Activated B cell treated with CpG ODN at 0.5 μM for 24 hours (primary cell): ENCODE data around the gene SNX6. TPM values are rescaled to one million over a fixed set of nuclear protein-coding genes. Genes with fewer than 3 reads are reported as not detected.
"Not testable (repeated sequence)": the region's sequence is repeated elsewhere in the genome, so short reads cannot be mapped to it uniquely, and the experiment has no call there.

Experiments used
- ATAC-seq: fragments of 200-7000 bp; cut with Tn5 transposase; one replicate; pipeline ENCODE4 v1.10.0; 2021; ENCODE audit warnings: low read depth, mild to moderate bottlenecking, moderate library complexity
- CTCF ChIA-PET: fragments of 350-600 bp; sonication (Branson Sonifier 250); formaldehyde crosslinking; loops from one replicate; lab custom pipeline; 2021; ENCODE audit warnings: antibody characterized with exemption; lab: Charles Lee
- POLR2A ChIA-PET: fragments of 350-600 bp; sonication (Branson Sonifier 250); formaldehyde crosslinking; loops from one replicate; lab custom pipeline; 2021; ENCODE audit warnings: antibody characterized with exemption; lab: Charles Lee
- DNase-seq: peaks from one replicate; pipeline ENCODE4 v3.0.0; 2022
- H3K27ac Mint-ChIP-seq: one replicate; pipeline ENCODE4 v1.8.0; 2020; ENCODE audit warnings: mixed read lengths
- H3K27me3 Mint-ChIP-seq: one replicate; pipeline ENCODE4 v1.8.0; 2021; ENCODE audit warnings: mixed read lengths
- H3K36me3 Mint-ChIP-seq: one replicate; pipeline ENCODE4 v1.8.0; 2021; ENCODE audit warnings: low read depth, mixed read lengths
- H3K4me1 Mint-ChIP-seq: one replicate; pipeline ENCODE4 v1.8.0; 2021; ENCODE audit warnings: mixed read lengths
- H3K4me3 Mint-ChIP-seq: one replicate; pipeline ENCODE4 v1.8.0; 2020; ENCODE audit warnings: mild to moderate bottlenecking, mixed read lengths
- H3K9me3 Mint-ChIP-seq: one replicate; pipeline ENCODE4 v1.8.0; 2020; ENCODE audit warnings: mixed read lengths
- CTCF ChIP-seq: fragments of 200-600 bp; IDR thresholded peaks from one replicate; pipeline ENCODE4 v1.8.0; 2022; ENCODE audit warnings: antibody characterized with exemption, mild to moderate bottlenecking
- intact Hi-C: fragments of 100-400 bp; cut with micrococcal nuclease; formaldehyde crosslinking; loops from one replicate; pipeline ENCODE4 v1.15.1; 2024
- total RNA-seq: library from RNA; stranded (reverse); gene quantifications from 2 replicates; pipeline ENCODE4 v1.2.3, GENCODE V29; 2022

The SNX6 gene
- total RNA-seq, 1 donor from 2014 or later, result 56.0 TPM

GRCh38 chr14:34527591-34527990, 102.4 kb downstream of the SNX6 start:
- ATAC-seq (peak; percentile 37), DNase-seq (no peak)
- peaks cover 67% of the 10 kb centered on the region for H3K36me3 Mint-ChIP-seq
- no peaks in the 10 kb centered on the region for H3K27me3 Mint-ChIP-seq
- ChIA-PET CTCF (no interaction called here), POLR2A (no interaction called here)
- no peaks in the 10 kb centered on the region for H3K9me3 Mint-ChIP-seq
- TF ChIP-seq CTCF, result no peak
- intact Hi-C loops, result no loop called here
- H3K27ac Mint-ChIP-seq, result no peak overlapping the region
- H3K4me1 Mint-ChIP-seq, result no peaks in the 10 kb centered on the region
- no peak overlapping the region for H3K4me3 Mint-ChIP-seq

GRCh38 chr14:34524216-34524615, 105.7 kb downstream of the SNX6 start:
- peaks cover 66% of the 10 kb centered on the region for H3K36me3 Mint-ChIP-seq
- CTCF ChIA-PET, H3K4me3 Mint-ChIP-seq, ATAC-seq, H3K9me3 Mint-ChIP-seq, H3K27me3 Mint-ChIP-seq, H3K27ac Mint-ChIP-seq, intact Hi-C loops, H3K4me1 Mint-ChIP-seq, DNase-seq, POLR2A ChIA-PET: not testable (repeated sequence)

GRCh38 chr14:34522496-34522895, 107.5 kb downstream of the SNX6 start:
- CTCF ChIA-PET, result no interaction called here
- Mint-ChIP-seq H3K4me1 (no peaks in the 10 kb centered on the region), H3K4me3 (no peak overlapping the region)

GRCh38 chr14:34521071-34521470, 108.9 kb downstream of the SNX6 start:
- intact Hi-C loops, H3K27ac Mint-ChIP-seq, ATAC-seq: not testable (repeated sequence)

More at GRCh38 chr14:34522496-34522895, 107.5 kb downstream of the SNX6 start:
- DNase-seq (no peak), ATAC-seq (no peak)
- peaks cover 69% of the 10 kb centered on the region for H3K36me3 Mint-ChIP-seq
- no peaks in the 10 kb centered on the region for H3K9me3 Mint-ChIP-seq
- TF ChIP-seq CTCF, result no peak
- no peaks in the 10 kb centered on the region for H3K27me3 Mint-ChIP-seq
- POLR2A ChIA-PET, result no interaction called here
- intact Hi-C loops, result no loop called here
- H3K27ac Mint-ChIP-seq, result no peak overlapping the region

GRCh38 chr14:34520304-34520970, 109.5 kb downstream of the SNX6 start:
- H3K27ac Mint-ChIP-seq, H3K4me1 Mint-ChIP-seq, DNase-seq, H3K4me3 Mint-ChIP-seq, CTCF ChIA-PET, H3K27me3 Mint-ChIP-seq, intact Hi-C loops, ATAC-seq, POLR2A ChIA-PET, H3K9me3 Mint-ChIP-seq: not testable (repeated sequence)
- H3K36me3 Mint-ChIP-seq, result peaks cover 74% of the 10 kb centered on the region

More at GRCh38 chr14:34521071-34521470, 108.9 kb downstream of the SNX6 start:
- peaks cover 71% of the 10 kb centered on the region for H3K36me3 Mint-ChIP-seq
- H3K4me3 Mint-ChIP-seq, H3K4me1 Mint-ChIP-seq, CTCF ChIA-PET, DNase-seq, H3K27me3 Mint-ChIP-seq, POLR2A ChIA-PET, H3K9me3 Mint-ChIP-seq: not testable (repeated sequence)

Other genes starting within 250 kb of the SNX6 start
- gene SPTSSA, start 167.9 kb downstream of the SNX6 start, total RNA-seq, result 6.2 and 7.5 TPM in 2 replicates
- 40.7 and 43.2 TPM in 2 replicates for gene EAPP, start 90.4 kb downstream of the SNX6 start, total RNA-seq
- gene CFL2, start 84.4 kb upstream of the SNX6 start, total RNA-seq, result 19.1 and 20.8 TPM in 2 replicates
- gene BAZ1A, start 245.2 kb upstream of the SNX6 start, total RNA-seq, result 45.3 and 55.9 TPM in 2 replicates